ENCODE measurements around the gene BOK.

DNA sequence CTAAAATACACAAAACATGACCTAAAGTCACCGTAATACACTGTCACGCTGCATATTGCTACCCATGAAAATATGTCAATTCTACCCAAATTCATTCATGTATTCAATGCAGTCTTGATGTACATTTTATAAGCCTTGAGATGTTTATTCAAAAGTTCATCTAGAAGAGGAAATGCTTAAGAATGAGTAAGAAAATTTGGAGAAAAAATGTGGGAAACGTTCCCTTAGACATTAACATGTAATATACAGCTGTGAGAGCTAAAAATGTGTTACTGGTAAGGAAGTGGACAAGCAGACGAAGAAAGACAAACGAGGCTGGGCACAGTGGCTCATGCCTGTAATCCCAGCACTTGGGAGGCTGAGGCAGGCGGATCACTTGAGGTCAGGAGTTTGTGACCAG is 41.1 kb downstream of the BOK start:
- no peak for TF ChIP-seq POLR2AphosphoS5 (IDR thresholded peaks at IDR 0.05; ENCODE audit: control insufficient read depth, insufficient read depth, low read depth, low read length)
- TF ChIP-seq, protein P1, sequence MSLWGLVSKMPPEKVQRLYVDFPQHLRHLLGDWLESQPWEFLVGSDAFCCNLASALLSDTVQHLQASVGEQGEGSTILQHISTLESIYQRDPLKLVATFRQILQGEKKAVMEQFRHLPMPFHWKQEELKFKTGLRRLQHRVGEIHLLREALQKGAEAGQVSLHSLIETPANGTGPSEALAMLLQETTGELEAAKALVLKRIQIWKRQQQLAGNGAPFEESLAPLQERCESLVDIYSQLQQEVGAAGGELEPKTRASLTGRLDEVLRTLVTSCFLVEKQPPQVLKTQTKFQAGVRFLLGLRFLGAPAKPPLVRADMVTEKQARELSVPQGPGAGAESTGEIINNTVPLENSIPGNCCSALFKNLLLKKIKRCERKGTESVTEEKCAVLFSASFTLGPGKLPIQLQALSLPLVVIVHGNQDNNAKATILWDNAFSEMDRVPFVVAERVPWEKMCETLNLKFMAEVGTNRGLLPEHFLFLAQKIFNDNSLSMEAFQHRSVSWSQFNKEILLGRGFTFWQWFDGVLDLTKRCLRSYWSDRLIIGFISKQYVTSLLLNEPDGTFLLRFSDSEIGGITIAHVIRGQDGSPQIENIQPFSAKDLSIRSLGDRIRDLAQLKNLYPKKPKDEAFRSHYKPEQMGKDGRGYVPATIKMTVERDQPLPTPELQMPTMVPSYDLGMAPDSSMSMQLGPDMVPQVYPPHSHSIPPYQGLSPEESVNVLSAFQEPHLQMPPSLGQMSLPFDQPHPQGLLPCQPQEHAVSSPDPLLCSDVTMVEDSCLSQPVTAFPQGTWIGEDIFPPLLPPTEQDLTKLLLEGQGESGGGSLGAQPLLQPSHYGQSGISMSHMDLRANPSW (CRISPR knock-in tag; IDR thresholded peaks at IDR 0.05), result no peak
- no peak for TF ChIP-seq GATAD2B (IDR thresholded peaks at IDR 0.05; ENCODE audit: borderline replicate concordance)
- no peak for TF ChIP-seq ELF2 (CRISPR knock-in tag; IDR thresholded peaks at IDR 0.05)
- TF ChIP-seq ZNF76 (CRISPR knock-in tag; IDR thresholded peaks at IDR 0.05; ENCODE audit: borderline replicate concordance), result no peak
- no peak for TF ChIP-seq KDM2B (CRISPR knock-in tag; IDR thresholded peaks at IDR 0.05)
- TF ChIP-seq ARID2 (IDR thresholded peaks at IDR 0.05), result no peak
- TF ChIP-seq, protein P2, sequence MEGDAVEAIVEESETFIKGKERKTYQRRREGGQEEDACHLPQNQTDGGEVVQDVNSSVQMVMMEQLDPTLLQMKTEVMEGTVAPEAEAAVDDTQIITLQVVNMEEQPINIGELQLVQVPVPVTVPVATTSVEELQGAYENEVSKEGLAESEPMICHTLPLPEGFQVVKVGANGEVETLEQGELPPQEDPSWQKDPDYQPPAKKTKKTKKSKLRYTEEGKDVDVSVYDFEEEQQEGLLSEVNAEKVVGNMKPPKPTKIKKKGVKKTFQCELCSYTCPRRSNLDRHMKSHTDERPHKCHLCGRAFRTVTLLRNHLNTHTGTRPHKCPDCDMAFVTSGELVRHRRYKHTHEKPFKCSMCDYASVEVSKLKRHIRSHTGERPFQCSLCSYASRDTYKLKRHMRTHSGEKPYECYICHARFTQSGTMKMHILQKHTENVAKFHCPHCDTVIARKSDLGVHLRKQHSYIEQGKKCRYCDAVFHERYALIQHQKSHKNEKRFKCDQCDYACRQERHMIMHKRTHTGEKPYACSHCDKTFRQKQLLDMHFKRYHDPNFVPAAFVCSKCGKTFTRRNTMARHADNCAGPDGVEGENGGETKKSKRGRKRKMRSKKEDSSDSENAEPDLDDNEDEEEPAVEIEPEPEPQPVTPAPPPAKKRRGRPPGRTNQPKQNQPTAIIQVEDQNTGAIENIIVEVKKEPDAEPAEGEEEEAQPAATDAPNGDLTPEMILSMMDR (IDR thresholded peaks at IDR 0.05 in 2 of 3, conservative IDR thresholded peaks at IDR 0.05 in 1 of 3; ENCODE audit: insufficient read depth in 2 of 3, low read depth in 1 of 3, low read length in 3 of 3), result no peak
- TF ChIP-seq KDM1A (IDR thresholded peaks at IDR 0.05), result no peak

Measured in K562 (cell line).